Loucy (cell line): ENCODE measurements around the gene AGPS.

Experiments
- CTCF ChIP-seq: fragments of 200-600 bp; sonication (generic); conservative IDR thresholded peaks from 2 replicates; pipeline ENCODE4 v1.5.1; 2014; ENCODE audit warnings: mild to moderate bottlenecking, antibody characterized with exemption, low read length
- EZH2phosphoT487 ChIP-seq: fragments of 200-600 bp; IDR thresholded peaks from 2 replicates; pipeline ENCODE4 v1.6.1; 2018; ENCODE audit warnings: antibody characterized with exemption, mild to moderate bottlenecking, moderate library complexity, borderline replicate concordance

- TF ChIP-seq CTCF: no peak
- no peak for TF ChIP-seq EZH2phosphoT487
Measured at GRCh38 chr2:177379354-177379753, 13.2 kb upstream of the AGPS start.
